Activated gamma-delta T cell treated with anti-CD3 and anti-CD28 coated beads, Interleukin-2, amount 50 U/mL, for 16 hours (primary cell): Measurements from ENCODE around the gene ABCF3.
"Not testable (repeated sequence)": the region's sequence is repeated elsewhere in the genome, so short reads cannot be mapped to it uniquely, and the experiment has no call there.

Experiments used
- DNase-seq: peaks from one replicate; pipeline ENCODE4 v3.0.0-alpha.2; 2020; ENCODE audit warnings: low read depth

The ABCF3 gene, protein sequence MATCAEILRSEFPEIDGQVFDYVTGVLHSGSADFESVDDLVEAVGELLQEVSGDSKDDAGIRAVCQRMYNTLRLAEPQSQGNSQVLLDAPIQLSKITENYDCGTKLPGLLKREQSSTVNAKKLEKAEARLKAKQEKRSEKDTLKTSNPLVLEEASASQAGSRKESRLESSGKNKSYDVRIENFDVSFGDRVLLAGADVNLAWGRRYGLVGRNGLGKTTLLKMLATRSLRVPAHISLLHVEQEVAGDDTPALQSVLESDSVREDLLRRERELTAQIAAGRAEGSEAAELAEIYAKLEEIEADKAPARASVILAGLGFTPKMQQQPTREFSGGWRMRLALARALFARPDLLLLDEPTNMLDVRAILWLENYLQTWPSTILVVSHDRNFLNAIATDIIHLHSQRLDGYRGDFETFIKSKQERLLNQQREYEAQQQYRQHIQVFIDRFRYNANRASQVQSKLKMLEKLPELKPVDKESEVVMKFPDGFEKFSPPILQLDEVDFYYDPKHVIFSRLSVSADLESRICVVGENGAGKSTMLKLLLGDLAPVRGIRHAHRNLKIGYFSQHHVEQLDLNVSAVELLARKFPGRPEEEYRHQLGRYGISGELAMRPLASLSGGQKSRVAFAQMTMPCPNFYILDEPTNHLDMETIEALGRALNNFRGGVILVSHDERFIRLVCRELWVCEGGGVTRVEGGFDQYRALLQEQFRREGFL

DNA sequence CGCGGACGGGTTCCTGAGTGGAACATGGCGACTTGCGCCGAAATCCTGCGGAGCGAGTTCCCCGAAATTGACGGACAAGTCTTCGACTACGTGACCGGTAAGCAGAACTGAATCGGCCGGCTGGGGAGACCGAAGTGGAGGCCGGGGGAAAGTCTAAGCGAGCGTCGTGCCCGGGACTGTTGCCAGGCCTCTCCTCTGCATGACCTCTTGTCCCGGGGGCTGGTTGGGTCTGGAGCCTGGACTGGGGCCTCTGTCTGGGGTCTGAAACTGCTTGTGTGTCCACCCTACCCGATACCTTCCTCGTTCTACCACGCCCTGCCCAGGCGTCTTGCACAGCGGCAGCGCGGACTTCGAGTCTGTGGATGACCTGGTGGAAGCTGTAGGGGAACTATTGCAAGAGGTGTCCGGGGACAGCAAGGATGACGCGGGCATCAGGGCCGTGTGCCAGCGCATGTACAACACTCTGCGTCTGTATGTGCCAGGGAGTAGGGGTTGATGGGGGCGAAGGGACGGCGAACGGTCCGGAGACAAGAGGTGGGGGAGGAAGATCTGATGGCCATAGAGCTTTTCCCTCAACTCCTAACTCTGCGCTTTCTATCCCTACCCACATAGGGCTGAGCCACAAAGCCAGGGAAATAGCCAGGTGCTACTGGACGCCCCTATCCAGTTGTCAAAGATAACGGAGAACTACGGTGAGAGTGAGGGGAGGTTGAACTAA, at the start of gene ABCF3:
Gene ABCF3 (plus strand): TSS at position 16 of the 718 bp plus-strand sequence. CDS start 9 bp downstream, at position 25.
- DNase-seq = no peak

DNA sequence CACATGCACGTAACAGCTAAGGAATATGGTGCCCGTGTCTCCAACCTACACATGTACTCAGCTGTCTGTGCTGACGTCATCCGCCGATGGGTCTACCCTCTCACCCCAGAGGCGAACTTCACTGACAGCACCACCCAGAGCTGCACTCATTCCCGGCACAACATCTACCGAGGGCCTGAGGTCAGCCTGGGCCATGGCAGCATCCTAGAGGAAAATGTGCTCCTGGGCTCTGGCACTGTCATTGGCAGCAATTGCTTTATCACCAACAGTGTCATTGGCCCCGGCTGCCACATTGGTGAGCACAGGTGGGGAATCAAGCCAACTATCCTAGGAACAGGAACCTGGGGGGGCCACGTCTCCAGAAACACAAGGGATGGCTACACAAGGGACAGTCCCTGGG, 45.6 kb upstream of the ABCF3 start:
- no peak for DNase-seq

DNA sequence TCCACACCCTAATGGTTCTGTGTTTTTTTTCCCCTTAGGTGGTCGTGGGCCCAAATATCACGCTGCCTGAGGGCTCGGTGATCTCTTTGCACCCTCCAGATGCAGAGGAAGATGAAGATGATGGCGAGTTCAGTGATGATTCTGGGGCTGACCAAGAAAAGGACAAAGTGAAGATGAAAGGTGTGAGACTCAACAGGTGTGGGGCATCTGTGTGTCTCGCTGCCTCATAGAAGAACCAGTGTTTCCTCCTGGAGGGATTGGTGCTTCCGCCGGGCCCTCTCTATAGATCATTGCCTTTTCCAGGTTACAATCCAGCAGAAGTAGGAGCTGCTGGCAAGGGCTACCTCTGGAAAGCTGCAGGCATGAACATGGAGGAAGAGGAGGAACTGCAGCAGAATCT, 43.8 kb upstream of the ABCF3 start:
- DNase-seq = no peak

DNA sequence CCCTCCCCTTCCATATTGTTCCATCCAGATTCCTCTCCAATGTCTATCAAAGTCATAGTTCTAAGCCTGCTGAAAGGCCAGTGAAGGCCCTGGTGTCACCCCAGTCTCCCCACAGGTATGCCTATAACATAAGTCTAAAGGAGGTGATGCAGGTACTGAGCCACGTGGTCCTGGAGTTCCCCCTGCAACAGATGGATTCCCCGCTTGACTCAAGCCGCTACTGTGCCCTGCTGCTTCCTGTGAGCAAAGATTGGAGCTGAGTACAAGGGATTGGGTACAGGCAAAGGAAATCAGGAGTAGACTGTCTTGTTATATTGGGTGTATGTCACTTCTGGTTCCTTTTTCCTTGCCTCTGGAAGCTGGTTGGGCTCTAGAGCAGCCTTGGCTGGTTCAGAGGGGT, 42.7 kb upstream of the ABCF3 start:
- DNase-seq = no peak

DNA sequence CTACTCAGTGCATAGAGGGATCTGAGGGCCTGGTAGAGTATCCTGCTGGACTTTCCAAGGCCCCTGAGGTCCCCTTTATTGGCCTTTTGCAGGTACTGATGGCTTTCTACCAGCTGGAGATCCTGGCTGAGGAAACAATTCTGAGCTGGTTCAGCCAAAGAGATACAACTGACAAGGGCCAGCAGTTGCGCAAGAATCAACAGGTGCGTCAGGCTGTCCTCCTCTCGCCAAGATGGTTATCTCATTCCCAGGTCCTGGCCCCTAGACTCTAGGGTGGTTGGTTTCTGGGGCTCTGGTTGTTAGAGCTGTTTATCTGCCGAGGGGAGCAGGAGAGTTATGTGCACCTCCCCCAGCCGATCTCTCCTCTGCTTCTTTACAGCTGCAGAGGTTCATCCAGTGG, 41.5 kb upstream of the ABCF3 start:
- DNase-seq = no peak

DNA sequence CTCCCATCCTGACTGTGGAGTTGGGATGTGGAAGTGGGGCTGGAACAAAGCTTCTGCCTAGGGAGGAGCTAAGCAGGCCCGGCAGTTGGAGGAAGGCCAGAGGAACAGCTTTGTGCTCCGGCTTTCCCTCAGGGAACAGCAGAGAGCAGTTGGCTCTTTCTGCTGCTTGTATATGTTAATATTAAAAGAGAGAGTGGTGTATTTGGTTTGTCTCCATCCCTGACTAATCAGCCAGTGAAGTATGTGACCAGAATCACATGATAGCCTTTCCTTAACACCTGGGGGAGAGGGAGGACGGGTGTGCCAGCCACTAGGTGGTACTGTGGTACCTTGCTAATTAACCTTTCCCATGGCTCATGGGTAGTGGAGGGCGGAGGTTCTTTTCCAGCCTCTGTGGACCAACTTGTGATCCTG, 40.9 kb upstream of the ABCF3 start:
- DNase-seq = no peak

DNA sequence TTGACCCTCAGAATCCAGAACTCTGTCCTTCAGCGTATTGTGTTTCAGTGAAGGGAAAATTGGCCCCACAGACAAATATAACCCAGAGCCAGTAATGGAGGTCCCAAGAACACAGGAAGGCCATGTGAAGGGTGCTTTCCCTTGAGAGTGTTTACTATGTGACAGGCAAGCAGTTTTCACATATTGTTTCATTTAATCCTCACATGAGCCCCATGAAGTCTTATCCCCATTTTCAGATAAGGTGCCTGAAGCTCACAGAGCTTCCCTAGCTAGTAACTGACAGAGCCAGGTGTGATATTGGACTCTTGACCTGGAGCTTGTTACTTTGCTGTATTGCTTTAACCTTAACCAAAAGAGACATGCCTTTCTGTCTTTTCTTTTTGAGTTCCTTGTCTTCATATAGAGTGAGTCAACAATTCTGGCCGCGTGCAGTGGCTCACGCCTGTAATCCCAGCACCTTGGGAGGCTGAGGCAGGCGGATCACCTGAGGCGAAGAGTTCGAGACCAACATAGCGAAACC, 40.2 kb upstream of the ABCF3 start:
- no peak for DNase-seq

DNA sequence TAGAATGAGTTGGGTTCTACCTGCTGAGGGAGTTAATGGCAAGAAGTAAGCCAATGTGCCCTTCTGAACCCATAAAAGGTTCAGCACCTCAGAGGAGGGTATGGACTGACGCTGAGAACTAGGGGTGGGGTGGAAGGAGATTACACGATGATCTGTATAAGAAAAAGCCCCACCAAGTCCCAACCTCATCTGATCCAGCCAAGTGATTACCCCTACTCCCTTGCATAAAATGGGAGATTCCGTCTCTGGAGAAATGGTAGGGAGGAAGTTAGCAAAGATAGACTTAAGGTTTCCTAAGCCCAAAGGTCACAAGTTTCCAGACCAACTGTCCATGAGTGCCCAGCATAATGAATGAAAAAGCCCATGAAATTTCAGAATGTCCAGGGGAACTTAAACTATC, 37.9 kb upstream of the ABCF3 start:
- no peak for DNase-seq

DNA sequence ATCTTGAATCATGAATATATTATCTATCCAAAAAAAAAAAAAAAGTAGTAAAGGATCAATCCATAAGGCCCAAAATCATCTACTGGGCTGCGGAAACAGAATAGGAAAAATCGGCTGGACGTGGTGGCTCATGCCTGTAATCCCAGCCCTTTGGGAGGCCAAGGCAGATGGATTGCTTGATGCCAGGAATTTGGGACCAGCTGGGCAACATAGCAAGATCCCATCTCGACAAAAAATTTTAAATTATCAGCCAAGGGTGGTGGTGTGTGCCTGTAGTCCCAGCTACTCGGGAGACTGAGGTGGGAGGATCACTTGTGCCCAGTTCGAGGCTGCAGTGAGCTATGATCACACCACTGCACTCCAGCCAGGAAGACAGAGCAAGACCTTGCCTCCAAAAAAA, 36.9 kb upstream of the ABCF3 start:
- DNase-seq = no peak

DNA sequence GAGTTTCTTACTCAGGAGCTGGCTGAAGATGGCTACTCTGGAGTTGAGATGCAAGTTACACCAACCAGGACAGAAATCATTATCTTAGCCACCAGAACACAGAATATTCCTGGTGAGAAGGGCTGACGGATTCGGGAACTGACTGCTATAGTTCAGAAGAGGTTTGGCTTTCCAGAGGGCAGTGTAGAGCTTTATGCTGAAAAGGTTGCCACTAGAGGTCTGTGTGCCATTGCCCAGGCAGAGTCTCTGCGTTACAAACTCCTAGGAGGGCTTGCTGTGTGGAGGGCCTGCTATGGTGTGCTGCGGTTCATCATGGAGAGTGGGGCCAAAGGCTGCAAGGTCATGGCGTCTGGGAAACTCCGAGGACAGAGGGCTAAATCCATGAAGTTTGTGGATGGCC, 36.2 kb upstream of the ABCF3 start:
- DNase-seq = not testable (repeated sequence)

DNA sequence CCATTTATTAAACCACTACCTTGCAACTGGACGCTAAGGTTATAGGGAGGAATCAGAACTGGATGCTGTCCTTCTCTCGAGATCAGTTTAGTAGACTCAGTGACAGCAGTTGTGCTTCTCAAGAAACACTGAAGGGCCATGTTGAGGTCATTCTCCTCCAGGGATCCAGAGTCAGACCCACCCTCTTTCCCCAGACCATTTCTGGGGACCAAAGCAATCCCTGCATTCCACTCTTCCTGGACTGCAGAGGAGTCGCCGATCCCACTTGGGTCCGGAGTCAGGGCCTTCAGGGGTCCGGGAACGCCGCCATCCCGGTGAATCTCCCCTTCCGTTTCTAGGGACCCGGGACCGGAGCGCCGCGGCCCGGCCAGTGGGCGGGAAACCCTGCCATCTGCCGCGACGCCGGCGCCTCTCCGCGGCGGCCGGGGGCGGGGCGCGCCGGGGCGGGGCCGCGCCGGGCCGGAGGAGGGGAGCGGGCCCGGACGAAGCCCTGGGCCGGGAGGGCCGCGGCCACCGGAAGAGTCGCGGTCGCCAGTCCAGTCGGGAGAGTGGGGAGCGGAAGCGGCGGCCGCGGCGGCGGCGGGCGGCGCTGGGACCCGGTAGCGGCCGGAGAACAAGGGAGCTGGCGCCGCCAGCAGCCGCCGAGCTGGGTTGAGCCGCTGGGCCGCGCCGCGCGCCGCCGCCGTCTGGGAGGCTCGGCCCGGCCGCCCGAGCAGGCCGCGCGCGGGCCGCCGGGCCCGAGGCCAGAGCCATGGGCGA, 30.9 kb upstream of the ABCF3 start, which contains the start of gene DVL3:
Gene DVL3 (plus strand): TSS at position 493 of the 759 bp plus-strand sequence. CDS start 259 bp downstream, at position 752.
- peak; percentile 14 for DNase-seq

DNA sequence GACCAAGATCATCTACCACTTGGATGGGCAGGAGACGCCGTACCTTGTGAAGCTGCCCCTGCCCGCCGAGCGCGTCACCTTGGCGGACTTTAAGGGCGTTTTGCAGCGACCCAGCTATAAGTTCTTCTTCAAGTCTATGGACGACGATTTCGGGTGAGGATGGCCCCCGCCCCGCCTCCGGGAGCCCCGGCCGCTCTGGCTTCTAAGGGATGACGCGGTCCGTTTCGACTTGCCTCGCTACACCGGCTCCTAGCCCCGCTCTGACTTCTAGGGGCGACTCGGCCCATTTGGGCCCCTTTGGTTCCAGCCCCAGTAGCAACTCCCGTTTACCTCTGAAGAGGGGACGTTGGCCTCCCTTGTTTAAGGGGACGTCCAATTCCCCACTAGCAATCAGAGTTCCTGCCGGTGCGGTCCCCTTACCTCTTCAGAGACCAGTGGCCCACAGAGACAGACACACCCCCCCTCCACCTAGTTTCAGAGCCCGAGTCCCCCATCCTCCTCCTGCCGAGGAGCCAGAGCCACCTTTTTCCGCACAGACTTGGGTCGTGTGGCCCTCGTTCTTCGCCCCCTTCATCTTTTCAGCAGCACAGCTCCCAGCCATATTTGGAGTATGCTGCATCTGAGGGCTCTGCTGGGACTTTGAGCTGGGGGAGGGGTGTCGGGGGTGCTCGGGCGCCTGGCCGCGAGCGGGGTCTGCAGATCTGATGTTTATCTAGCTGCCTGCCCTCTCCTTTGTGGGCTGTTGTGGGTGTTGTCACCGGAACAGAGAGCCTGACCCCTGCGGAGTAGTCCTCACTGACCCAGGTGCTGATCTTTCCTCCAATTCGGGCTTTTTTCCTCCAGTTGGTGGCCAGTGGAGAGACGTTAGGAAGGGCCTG, 30.1 kb upstream of the ABCF3 start:
- DNase-seq = peak; percentile 25

DNA sequence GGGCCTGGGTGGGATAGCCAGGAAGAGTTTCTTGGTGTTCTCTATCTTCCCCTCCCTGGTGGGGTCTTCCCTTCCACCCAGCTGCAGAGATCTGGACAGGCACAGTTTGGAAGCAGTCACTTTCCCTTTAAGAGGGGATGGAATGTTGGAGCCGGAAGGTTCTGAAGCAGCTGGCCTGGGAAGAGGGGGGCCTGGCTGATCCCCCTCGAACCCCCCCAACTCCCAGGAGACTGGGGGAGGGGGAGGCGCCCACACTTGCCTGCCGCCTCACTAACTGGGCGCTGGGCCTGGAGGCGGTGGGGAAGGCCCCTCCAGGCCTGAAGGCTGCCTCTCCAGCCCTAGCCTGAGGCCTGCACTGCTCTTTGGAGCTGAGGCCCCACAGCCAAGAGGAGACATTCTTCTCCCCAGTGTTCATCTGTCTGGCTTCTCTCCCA, 29.5 kb upstream of the ABCF3 start:
- no peak for DNase-seq

DNA sequence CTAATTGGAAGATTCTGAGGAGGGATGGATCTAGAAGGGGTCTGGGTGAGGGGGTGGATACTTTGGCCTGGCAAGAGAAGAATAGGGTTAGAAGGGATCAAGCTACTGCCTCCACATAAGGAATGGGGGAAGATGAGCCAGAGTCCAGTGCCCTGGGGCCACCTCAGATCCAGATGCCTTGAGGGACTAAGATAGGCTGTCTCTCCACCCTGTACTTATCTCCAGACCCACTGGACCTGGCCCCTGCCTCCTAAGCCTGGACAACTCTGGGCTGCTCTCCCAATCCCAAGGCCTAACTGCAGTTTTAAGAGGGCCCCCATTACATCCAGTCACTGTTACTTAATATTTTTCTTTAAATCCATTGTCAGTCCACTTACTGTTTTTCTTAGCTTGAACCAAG, 28.8 kb upstream of the ABCF3 start:
- DNase-seq = no peak

DNA sequence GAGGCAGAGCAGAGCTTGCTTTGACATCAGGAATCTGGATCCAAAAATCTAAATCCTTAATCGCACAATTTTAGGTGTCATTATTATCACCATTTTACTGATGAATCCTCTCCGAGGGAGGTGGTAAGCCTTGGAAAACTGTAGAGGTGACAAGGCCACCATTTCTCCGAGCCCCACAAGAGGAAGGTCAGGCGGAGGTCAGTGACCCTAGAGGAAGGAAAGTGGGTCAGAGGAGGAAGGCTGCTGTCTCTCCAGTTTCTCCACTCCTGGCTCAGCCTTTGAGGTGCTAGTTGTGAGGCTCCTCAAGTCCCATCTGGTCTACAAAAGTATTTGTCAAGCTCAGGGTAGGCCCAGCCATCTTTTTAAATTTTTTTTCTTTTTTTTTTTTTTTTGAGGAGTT, 27.6 kb upstream of the ABCF3 start:
- no peak for DNase-seq

DNA sequence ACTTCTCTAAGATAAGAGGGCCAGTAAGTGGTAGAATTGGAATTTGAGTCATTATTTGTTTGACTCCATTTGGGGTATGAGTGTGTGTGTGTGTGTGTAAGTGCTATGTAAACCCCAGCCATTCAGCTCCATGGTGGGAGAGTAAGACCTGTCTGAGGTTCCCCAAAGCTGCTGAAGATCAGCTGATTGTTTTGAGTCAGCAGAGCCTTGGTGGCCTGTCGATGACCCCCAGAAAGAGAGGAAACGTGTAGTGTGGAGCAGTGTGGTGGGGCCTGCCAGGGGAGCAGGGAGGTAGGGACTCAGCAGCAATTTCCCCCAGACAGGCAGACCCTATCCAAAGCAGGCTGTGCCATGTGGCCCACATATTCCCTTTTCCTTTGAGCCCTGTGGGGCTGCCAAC, 25.5 kb upstream of the ABCF3 start:
- no peak for DNase-seq

DNA sequence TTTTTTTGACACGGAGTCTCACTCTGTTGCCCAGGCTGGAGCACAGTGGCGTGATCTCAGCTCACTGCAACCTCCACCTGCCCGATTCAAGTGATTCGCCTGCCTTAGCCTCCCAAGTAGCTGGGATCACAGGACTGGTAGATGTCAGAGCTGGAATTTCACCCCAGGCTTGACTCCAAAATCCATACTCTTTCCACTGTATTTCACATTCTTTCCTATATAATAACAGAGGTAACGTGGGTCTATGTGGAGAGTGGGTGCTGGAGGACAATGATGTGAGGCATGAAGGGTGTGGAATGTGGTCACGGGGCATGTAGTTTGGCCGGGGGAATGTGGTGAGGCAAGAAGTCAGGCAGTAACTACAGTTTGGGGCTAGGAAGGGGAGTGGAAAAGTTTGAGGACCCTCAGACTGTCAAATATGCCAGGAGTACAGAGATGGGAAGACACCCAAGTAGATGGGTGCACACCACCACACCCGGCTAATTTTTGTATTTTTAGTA, 23.4 kb upstream of the ABCF3 start:
- DNase-seq = not testable (repeated sequence)

DNA sequence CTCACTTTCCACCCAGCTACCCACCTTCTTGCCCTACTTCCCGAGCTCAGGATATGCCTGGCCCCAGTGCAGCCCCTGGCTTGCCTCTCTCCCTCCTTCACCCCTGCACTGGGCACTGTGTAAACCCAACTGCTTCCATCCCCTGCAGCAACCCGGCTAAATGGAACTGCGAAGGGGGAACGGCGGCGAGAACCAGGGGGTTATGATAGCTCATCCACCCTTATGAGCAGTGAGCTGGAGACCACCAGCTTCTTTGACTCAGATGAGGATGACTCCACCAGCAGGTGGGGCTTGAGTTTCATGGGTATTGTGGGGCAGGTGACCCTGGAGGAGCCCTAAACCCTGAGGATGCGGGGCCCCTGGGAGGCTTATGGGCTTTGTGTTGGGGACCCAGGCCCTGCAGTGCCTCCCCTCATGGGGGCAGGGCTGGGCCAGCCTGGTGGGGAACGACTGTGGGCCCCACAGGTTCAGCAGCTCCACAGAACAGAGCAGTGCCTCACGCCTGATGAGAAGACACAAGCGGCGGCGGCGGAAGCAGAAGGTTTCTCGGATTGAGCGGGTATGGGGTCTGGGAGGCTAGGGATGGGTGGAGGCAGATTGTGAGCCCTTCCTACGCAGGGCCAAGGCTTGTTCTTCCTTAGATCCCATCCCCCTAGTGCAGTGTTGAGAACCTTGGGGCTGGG, 21.2 kb upstream of the ABCF3 start:
- no peak for DNase-seq

DNA sequence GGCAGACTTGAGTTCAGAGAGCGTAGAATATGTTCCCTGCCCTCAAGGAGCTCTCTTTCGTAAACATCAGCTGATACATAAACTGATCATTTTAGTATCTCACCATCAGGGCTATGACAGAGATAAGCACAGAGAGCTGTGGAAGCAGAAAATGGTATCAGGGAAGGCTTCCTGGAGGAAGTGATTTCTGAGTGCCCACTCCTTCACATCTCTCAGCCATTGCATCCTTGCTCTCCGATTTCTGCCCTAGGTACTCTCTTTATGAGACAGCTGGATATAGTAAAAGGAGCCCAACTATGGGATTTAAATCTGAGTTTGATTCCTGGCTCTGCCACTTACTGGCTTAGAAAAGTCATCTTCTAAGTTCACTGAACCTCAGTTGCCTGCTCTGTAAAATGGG, 20.5 kb upstream of the ABCF3 start:
- DNase-seq = no peak

DNA sequence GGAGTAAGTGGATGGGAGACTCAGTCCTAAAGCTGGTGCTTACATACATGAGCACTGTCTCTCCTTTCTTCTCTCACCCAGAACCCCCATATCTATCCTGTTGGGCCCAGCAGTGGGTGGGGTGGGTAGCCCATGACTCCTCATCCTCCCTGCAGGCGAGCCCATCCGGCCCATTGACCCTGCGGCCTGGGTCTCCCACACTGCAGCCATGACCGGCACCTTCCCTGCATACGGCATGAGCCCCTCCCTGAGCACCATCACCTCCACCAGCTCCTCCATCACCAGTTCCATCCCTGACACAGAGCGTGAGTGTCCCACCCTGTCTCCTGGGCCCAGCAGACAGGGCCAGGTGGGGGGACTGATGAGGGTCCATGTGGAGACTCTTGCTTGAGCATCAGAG, 19.3 kb upstream of the ABCF3 start:
- no peak for DNase-seq
